Mucosa of stomach (tissue), 1 donor: ENCODE results near the gene TMEM45A.

Source experiments
- H3K27me3 ChIP-seq: one replicate; pipeline ENCODE4 v1.7.0; 2013; ENCODE audit warnings: mild to moderate bottlenecking, low read length; ENCODE audit not compliant: control insufficient read depth, insufficient read depth
- H3K36me3 ChIP-seq: one replicate; pipeline ENCODE4 v1.7.0; 2013; ENCODE audit warnings: low read length; ENCODE audit not compliant: control insufficient read depth, insufficient read depth
- H3K4me1 ChIP-seq: one replicate; pipeline ENCODE4 v1.7.0; 2013; ENCODE audit warnings: mild to moderate bottlenecking, low read length; ENCODE audit not compliant: control insufficient read depth, insufficient read depth
- H3K4me3 ChIP-seq: one replicate; pipeline ENCODE4 v1.7.0; 2013; ENCODE audit warnings: low read length
- H3K9ac ChIP-seq: one replicate; pipeline ENCODE4 v1.7.0; 2013; ENCODE audit warnings: mild to moderate bottlenecking, low read length, moderate library complexity
- H3K9me3 ChIP-seq: one replicate; pipeline ENCODE4 v1.7.0; 2013; ENCODE audit warnings: mild to moderate bottlenecking, low read length, moderate library complexity; ENCODE audit not compliant: control insufficient read depth
- donor health status: Pancreatic carcinoma.

TMEM45A gene

GRCh38 chr3:100609963-100610362, 117.5 kb downstream of the TMEM45A start:
- no peak overlapping the region for H3K4me3 ChIP-seq
- no peak overlapping the region for H3K9ac ChIP-seq
- no peaks in the 10 kb centered on the region for H3K36me3 ChIP-seq
- H3K4me1 ChIP-seq = peaks cover 9% of the 10 kb centered on the region
- H3K9me3 ChIP-seq = no peaks in the 10 kb centered on the region
- H3K27me3 ChIP-seq = no peaks in the 10 kb centered on the region

- H3K9ac ChIP-seq = no peak overlapping the region
- H3K4me1 ChIP-seq = peaks cover 13% of the 10 kb centered on the region
- H3K4me3 ChIP-seq = no peak overlapping the region
- no peaks in the 10 kb centered on the region for H3K27me3 ChIP-seq
- H3K9me3 ChIP-seq = no peaks in the 10 kb centered on the region
- H3K36me3 ChIP-seq = no peaks in the 10 kb centered on the region
Measured at GRCh38 chr3:100611221-100611620, 118.8 kb downstream of the TMEM45A start.

GRCh38 chr3:100613721-100614390, 121.4 kb downstream of the TMEM45A start:
- no peak overlapping the region for H3K4me3 ChIP-seq

GRCh38 chr3:100614941-100615340, 122.5 kb downstream of the TMEM45A start:
- Histone ChIP-seq H3K27me3 (no peaks in the 10 kb centered on the region), H3K4me3 (no peak overlapping the region), H3K4me1 (peaks cover 9% of the 10 kb centered on the region), H3K36me3 (no peaks in the 10 kb centered on the region), H3K9me3 (no peaks in the 10 kb centered on the region), H3K9ac (no peak overlapping the region)

More at GRCh38 chr3:100613721-100614390, 121.4 kb downstream of the TMEM45A start:
- Histone ChIP-seq H3K9me3 (no peaks in the 10 kb centered on the region), H3K27me3 (no peaks in the 10 kb centered on the region), H3K4me1 (peaks cover 13% of the 10 kb centered on the region), H3K9ac (peak overlapping the region; percentile 15), H3K36me3 (no peaks in the 10 kb centered on the region)

- no peaks in the 10 kb centered on the region for H3K36me3 ChIP-seq
- H3K9ac ChIP-seq = no peak overlapping the region
- H3K4me1 ChIP-seq = peaks cover 9% of the 10 kb centered on the region
- H3K4me3 ChIP-seq = no peak overlapping the region
- no peaks in the 10 kb centered on the region for H3K27me3 ChIP-seq
- H3K9me3 ChIP-seq = no peaks in the 10 kb centered on the region
Measured at GRCh38 chr3:100615684-100616083, 123.3 kb downstream of the TMEM45A start.

- Histone ChIP-seq H3K4me1 (no peaks in the 10 kb centered on the region), H3K9me3 (no peaks in the 10 kb centered on the region), H3K4me3 (no peak overlapping the region), H3K27me3 (no peaks in the 10 kb centered on the region), H3K36me3 (no peaks in the 10 kb centered on the region), H3K9ac (no peak overlapping the region)
Measured at GRCh38 chr3:100621251-100621650, 128.8 kb downstream of the TMEM45A start.
